Measurements from ENCODE around the gene HSDL1. TPM values are rescaled to one million over a fixed set of nuclear protein-coding genes. Genes with fewer than 3 reads are reported as not detected.
A peak's percentile ranks its signal among the peaks of the same experiment; 100 is the strongest.

Gene HSDL1
- total RNA-seq, 1 donor from 2014 or later, result 223 TPM

DNA sequence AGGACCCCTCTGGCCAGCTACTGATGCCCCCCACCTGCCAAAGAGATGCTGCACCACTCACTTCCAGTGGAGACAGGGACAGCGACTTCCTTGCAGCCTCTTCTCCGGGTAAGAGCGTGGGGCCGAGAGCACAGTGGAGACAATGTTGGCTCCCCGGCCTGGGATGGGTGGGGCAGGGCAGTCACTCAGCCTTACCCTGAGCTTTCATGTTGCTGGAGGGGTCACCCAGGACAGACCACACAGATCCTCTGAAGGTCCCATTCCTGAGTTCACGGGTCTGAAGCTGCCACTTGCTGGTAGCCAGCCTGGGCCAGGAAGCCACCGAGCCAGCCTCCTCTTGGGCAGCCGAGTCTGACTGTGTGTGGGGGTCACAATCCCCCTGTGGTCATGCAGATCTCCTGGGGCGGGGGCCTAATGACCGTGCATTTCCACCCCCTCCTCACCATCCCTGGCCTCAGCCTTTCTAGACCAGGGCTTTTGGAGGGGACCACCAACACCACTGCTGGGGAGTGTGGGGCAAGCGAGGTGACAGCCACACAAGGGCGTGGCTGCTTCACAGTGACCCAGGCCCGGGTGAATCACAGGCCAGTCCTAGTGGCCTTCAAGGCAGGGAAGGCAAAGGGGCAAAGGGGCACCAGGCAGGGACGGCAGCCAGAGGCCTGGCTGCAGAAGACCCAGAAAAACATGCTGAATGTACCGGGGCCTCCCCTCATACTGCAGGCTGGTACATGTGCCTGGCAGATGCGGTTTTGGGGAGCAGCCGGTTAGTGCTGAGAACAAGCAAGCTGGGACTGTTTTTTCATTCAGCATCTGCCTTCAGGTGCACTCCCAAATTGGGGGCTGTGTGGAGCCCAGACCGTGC, 31.4 kb upstream of the HSDL1 start:
- FAIRE-seq, result no peak
- no peak for DNase-seq (ENCODE audit: low spot score in 2 of 2)

DNA sequence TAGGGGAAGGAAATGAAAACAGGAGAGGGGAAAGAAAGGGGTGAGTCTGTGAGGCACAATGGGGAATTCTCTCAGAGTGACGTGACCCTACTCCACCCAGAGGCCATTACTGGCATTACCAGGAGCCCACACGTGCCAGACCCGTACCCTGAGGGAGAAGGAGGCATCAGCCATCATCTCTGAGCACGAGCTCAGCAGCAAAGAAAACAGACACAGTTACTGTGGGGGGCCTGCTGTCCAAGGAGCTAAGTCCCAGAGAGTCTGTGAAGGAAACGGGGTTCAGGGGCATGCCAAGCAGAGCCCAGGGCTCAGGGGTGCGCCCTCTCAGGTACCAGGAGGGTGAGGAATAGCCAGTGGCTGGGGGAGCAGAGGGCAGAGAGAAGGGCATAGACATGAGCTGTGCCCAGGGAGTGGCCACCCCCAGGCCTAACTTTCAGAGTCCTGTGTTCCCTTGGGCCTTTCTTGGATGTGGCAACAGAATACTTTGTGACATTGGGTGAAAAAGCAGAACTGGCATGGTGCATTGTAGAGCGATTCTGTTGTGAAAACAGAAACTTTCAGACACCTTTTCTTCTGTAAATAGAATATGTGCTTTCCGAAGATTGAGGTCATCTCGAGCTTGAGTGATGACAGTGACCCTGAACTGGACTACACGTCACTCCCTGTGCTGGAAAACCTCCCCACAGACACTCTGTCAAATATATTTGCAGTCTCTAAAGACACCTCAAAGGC, 30.5 kb upstream of the HSDL1 start:
- FAIRE-seq, result no peak

DNA sequence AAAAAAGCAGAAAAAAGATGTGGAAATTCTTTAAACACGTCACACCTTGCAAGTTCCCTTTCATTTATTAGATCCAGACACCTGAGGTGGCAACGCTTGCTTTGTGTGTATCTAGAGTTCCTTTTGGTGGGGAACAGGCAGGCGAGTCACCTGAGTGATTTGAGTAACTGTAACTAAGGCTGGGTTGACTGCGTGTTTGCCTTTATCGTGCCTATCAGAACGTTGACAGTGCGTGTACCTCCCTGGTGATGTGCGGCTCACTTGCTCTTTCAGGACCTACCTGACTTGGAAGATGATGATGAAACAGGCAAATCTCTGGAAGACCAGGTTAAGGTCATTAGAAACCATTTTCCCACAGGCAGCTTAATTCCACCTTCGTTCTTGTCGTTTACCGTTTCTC, 29.4 kb upstream of the HSDL1 start:
- no peak for FAIRE-seq
- no peak for DNase-seq (ENCODE audit: low spot score in 2 of 2)

More for the DNA sequence above, 30.5 kb upstream of the HSDL1 start:
- DNase-seq (ENCODE audit: low spot score in 2 of 2), result peak in 1 of 2 donors; percentile 41

DNA sequence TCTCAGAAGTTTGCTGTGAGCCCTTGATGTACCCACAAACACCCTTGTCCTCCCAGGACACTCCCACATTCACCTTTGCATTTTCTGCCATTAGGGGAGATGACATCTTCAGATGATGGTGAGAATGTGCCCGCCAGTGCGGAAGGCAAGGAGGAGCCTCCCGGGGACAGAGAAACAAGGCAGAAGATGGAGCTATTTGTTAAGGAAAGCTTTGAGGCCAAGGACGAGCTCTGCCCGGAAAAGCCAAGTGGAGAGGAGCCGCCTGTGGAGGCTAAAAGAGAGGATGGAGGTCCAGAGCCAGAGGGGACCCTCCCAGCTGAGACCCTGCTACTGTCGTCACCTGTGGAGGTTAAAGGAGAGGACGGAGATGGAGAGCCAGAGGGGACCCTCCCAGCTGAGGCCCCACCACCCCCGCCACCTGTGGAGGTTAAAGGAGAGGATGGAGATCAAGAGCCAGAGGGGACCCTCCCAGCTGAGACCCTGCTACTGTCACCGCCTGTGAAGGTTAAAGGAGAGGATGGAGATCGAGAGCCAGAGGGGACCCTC, 24.9 kb upstream of the HSDL1 start:
- FAIRE-seq (no peak), DNase-seq (ENCODE audit: low spot score in 2 of 2) (no peak)

DNA sequence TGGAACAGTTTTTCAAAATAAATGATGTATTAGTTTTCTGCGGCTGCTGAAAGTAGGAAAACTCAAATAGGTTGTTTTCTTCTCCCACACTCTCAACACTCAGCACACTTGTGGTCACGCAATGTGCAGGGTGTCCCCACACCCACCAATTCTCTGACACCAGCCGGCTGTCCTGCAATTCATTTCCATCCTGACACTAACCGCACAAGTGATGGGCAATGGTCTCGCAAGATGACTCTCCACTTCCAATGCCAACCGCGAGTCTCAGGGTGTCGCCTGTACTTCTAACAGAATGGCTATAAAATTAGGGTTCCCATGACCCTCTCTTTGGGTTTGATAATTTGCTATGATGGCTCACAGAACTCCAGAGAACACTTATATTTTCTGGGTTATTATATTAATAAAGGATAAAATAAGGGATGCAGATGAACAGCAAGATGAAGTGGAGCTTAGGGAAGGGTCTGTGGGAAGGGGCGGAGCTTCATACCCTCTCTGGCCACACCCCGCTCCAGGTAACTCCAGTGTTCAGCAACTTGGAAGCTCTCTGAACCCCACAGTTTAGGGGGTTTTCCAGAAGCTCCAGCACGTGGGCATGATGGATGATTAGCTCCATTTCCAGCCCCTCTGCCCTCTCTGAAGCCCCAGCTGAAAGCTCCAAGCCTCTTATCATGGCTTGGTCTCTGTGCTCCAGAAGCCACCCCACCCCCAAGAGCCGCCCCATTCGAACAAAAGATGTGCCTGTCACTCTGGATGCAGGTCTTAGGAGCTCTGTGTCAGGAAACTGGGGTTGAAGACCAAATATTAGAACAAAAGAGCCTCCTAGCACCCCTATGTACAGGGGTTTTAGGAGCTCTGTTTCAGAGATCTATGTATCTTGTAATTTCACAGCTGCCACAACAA, 22.1 kb upstream of the HSDL1 start:
- FAIRE-seq (no peak), DNase-seq (ENCODE audit: low spot score in 2 of 2) (no peak)

DNA sequence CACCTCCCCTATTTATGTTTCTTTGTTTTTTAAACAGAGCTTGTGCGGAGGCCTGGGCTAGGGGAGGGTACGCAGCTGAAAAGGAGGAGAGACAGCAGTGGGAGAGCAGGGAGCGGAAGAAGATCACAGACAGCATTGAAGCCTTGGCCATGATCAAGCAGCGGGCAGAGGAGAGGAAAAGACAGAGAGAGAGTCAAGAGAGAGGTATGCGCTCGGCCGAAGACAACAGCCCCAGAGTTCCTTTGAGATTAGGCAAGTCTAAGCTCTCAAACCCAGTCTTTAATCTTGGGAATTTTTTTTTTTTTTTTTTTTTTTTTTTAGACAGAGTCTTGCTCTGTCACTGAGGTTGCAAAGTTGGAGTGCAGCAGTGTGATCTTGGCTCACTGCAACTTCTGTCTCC, 20.8 kb upstream of the HSDL1 start:
- DNase-seq (ENCODE audit: low spot score in 2 of 2) (no peak), FAIRE-seq (no peak)

DNA sequence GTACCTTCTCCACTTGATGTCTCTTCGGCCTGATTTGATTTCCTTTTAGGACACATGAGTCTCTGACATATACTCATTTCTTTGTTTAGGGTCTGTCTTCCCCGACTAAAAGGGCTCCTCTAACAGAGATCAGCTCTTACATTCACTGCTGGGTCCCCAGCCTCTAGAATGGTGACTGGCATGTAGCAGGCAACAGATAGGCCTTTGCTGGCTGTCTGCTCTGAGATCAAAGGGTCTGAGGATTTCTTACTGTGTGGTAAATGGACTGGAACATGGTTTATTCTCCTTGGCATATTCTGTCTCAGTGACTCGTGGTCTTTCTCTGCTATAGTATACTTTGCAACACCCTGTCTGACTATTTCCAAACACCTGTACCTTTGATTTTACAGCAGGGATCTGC, 16.8 kb upstream of the HSDL1 start:
- DNase-seq (ENCODE audit: low spot score in 2 of 2) (no peak), FAIRE-seq (no peak)

DNA sequence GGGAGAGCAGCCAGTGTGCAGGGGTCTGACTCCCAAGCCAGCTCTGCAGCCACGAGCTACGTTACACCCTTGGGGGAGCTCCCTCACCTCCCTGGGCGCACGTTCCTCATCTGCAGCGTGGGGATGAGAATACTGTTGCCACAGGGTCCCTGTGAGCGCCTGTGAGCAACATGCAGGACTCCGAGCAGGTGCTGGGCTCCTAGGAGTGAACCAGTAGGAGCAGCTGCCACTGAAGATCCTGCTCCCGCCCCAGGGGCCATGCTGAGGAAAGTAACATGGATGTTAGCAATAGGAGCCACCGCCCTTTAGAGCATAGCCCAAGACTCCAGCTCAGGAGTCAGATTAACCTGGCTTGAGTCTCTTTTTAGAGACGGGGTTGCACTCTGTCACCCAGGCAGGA, 16.1 kb upstream of the HSDL1 start:
- FAIRE-seq, result no peak
- DNase-seq (ENCODE audit: low spot score in 2 of 2), result no peak

DNA sequence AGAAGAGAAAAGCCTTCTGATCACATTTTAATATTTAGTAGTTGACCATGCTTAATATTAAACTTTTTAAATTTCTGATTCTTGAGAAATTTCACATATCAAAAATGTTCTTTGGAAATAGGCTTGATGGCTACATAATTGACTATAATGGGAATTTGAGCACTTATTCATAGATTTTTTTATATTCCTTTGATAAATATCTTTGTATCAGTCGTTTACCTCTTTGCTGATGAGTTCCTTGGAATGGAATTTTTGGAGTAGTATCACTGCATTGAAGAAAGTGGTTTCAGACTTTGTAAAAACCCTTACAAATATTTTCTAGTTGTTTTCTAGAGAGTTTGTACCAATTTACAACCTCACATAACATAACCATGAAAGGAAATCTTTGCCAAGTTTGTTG, 14.8 kb upstream of the HSDL1 start:
- no peak for FAIRE-seq
- DNase-seq (ENCODE audit: low spot score in 2 of 2), result no peak

DNA sequence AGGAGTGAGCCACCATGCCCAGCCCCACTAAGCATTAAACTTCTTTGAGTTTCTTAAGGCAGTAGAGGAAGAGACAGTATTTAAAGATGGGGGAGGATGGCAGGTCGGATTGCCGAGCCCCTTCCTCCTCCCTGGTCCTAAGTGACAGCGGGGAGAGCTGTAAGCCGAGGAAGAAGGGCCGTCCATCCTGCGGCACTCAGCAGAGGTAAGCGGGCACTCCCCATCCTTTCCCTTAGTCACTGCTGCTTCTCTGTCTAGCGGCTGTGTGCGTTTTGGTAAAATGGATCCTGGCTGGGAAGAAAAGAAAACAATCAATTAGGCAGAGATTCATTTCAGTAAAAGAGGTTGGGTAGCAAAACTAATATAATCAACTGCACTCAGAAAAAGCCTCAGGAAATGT, 14.0 kb upstream of the HSDL1 start:
- DNase-seq (ENCODE audit: low spot score in 2 of 2) (no peak), FAIRE-seq (no peak)

DNA sequence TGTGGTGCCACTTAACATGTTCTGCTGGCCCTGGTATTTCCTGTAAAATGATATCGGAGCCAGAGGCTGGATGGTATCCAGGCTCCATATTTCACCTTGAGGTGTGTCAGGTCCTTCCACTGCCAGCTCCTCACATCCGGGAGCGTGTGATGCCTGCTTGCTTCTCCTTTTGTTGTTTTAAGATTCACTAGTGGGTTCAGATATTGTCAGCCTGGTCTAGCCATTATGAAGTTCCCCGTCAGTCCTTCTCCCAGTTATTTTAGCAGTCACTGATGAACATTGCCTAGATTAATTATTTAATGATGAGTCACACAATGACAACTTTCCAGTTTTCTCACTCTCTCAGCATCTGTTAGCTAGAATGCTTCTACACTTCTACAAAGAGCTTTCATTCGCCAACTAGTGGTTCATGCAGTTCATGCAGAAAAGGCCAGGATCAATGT, 11.4 kb upstream of the HSDL1 start:
- no peak for FAIRE-seq

DNA sequence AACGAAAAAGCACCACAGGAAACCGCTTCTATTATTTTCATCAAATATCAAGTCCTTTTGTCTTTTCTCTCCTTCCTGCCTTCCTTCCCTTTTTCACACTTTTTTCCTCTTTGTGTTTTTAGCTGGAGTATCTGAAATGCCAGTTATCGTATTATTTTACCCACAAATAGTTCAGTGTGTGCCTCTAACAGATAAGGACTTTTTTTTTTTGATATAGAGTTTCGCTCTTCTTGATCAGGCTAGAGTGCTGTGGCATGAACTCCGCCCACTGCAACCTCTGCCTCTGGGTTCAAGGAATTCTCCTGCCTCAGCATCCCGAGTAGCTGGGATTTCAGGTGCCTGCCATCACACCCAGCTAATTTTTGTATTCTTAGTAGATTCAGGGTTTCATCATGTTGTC, 10.8 kb upstream of the HSDL1 start:
- DNase-seq (ENCODE audit: low spot score in 2 of 2) (no peak), FAIRE-seq (no peak)

More for the DNA sequence above, 11.4 kb upstream of the HSDL1 start:
- DNase-seq (ENCODE audit: low spot score in 2 of 2), result no peak

DNA sequence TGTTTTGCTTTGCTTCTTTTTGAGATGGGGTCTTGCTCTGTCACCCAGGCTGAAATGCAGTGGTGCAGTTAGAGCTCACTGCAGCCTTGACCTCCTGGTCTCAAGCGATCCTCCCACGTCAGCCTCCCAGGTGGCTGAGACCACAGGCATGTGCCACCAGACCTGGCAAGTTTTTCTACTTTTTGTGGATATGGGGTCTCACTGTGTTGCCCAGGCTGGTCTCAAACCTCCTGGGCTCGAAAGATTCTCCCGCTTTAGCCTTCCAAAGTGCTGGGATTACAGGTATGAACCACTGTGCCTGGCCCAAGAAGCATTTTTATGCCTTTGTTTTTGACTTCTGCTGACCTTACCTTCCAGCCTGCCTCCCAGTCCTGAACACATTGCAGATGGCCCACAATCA, 10.2 kb upstream of the HSDL1 start:
- FAIRE-seq, result no peak
- no peak for DNase-seq (ENCODE audit: low spot score in 2 of 2)

DNA sequence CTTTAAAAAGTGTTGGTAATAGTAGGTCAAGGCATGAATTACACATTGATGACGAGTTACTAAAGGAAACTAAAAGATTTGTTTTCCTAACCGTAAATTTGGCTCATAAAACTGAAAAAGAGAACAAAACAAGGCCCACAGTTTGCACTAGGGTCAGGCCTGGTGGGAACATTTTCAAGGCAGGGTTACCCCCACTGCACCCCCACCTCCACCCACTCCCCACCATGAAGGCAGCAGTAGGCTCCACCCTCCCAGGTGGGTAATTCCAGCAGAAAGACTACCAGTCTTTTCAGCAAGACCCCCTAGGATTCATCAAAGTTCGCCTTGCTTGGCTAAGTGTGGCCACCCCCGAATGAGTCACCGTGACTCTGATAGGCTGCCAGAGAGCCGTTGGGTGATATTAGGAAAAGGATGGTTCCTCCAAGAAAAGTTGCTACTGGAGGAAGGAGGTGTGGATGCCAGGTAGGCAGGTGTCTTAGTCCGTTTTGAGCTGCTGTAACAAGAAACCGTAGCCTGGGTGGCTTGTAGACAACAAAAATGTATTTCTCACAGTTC, 8.8 kb upstream of the HSDL1 start:
- DNase-seq (ENCODE audit: low spot score in 2 of 2), result no peak
- FAIRE-seq, result no peak

DNA sequence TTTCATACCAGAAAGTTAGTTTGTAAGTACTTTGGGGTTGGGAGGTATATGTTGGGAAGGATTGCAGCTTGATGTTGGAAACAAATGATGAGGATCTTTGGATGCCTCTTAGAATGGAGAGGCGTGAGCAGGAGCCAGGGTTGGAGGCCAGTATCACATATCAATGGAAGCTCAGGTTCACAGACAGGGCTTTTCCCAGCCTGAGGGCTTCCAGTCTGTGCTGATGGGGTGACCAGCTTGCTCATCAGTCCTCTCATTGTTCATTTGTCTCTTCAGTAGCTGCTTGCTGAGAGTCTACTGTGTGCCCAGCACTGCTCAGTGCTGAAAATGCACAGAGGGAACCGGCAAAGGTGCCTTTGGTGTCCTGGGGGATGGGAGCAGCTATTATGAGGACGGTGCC, 5.9 kb upstream of the HSDL1 start:
- FAIRE-seq (no peak), DNase-seq (ENCODE audit: low spot score in 2 of 2) (no peak)

DNA sequence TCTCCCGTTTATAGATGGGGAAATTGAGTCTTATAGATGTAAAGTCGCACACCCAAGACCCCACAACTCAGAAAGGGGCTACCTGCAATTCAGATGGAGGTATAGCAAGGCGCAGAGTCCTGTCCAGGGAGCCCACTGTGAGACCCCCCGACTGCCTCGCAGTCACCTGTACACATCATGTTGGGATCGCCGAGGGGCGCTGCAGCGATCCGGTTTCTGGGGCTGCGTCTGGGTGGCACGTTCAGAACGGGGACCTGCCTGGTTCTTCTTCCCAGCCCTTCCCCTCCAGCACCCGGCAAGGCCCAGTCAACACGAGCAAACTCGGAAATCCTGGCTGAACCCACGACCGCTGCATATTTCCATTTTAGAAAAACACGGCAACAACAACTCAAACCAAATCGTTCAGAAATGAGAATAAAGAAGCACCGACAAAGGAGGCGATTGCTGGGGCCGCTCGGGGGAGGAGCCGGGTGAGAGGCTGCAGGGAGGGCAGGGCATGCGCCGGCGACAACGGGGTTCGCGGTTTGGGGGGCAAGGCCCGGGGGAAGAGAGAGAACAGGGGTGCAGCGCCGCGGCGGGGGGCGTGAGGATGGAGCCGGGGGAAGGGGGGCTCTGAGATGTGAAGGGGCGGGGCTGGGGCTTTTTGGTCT, 643 bp downstream of the HSDL1 start:
- FAIRE-seq, result no peak
- DNase-seq (ENCODE audit: low spot score in 2 of 2), result peak; percentile 22 to 26

DNA sequence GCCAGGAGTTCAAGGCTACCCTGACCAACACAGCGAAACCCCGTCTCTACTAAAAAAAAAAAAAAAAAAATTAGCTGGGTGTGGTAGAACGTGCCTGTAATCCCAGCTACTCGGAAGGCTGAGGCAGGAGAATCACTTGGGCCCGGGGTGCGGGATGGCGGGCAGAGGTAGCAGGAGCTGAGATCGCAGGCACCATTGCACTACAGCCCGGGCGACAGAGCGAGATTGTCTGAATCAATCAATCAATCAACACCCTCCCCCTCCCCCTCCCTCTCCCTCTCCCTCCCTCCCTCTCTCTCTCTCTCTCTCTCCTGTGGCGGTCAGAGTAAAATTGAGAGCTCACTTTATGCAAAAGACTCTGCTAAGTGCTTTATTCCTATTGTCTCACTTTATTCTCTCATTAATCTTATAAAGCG, 1.2 kb downstream of the HSDL1 start:
- FAIRE-seq, result no peak
- DNase-seq (ENCODE audit: low spot score in 2 of 2), result no peak

DNA sequence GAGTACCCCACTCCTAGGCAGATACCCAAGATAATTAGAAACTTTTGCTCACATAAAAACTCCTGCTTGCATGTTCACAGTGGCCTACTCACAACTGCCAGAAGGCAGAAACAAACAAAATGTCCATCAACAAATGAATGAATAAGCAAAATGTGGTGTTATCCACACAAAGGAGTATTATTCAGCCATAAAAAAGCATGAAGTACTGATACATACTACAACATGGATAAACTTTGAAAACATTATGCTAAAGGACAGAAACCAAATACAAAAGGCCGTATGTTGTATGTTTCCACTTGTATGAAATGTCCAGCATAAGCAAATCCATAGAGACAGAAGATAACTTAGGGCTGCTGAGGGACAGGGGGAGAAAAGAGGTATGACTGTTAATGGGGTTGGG, 1.9 kb downstream of the HSDL1 start:
- DNase-seq (ENCODE audit: low spot score in 2 of 2), result no peak
- no peak for FAIRE-seq

DNA sequence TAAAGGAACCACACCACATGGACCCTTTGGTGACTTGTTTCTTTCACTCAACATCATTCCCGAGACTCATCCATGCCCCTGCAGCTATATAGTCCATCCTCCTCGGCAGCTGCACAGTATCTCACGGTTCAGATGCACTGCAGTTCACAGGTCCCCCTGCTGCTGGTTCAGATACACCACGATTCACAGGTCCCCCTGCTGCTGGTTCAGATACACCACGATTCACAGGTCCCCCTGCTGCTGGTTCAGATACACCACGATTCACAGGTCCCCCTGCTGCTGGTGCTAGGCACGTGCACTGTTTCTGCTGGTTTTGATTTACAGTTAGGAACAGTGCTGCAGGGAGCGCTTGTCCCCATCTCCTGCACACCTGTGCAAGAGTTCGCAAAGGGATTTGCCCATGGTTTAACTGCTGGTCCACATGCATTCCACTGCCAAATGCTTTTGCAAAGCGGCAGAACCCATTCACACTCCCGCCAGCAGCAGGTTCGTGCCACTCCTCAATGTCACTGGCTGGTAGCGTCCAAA, 3.8 kb downstream of the HSDL1 start:
- FAIRE-seq (no peak), DNase-seq (ENCODE audit: low spot score in 2 of 2) (no peak)

Measured in frontal cortex (tissue), 4 donors.